ENCODE results near the gene PRKCE.

The PRKCE gene

DNA sequence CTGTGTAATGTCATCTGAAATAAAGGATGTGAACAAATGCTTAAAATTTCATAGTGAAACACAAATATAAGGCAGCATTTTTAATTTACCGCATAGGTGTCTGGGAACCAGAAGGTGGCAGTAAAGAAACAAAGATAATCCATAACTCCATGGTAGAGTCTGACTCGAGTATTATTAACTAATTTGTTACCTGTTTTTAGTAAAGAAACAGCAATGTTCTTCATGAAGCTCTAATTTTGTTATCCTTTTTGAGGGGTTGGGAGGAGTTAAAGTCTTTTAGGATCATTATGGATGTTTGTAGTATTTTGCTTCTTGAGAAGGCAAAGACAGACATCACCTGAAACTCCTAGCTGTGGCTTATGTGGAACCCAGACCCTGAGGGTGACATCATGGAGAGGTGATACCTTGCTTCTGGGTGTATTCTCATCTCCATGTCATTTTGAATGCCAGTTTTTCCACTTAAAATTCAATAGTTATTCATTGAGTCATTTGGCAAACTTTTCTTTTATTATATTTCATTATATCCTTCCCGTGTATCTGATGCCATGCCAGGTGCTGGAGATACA is 359.5 kb downstream of the PRKCE start:
- no peak for DNase-seq (ENCODE audit: low read depth in 2 of 2)

DNA sequence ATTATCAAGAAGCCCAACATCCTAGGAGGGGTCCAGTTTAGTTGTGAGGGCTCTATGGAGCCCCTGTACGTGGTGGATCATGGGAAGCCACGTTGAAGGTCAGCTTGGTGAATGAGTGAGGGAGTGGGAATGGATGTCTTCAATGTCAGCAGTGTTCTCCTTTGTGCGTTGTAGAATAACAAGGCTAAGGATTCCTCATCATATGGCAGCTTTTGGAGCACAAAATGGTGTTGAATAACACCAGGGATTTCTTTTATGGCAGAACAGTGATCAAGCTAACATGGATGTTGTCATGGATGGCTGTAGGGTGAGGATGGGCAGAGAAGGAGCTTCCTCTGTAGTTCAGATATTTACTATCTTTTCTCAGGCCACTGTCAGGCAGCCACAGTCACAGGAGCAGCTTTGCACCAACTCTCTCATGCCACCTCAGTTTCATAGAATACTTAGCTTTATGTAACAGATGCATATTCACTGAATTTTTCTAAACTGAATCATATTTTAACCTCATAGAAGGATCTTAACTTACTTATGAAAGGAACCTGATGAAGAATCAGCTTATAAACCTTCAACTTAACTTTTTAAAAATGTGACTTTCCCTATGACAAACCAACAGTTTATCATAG is 361.3 kb downstream of the PRKCE start:
- no peak for DNase-seq (ENCODE audit: low read depth in 2 of 2)

DNA sequence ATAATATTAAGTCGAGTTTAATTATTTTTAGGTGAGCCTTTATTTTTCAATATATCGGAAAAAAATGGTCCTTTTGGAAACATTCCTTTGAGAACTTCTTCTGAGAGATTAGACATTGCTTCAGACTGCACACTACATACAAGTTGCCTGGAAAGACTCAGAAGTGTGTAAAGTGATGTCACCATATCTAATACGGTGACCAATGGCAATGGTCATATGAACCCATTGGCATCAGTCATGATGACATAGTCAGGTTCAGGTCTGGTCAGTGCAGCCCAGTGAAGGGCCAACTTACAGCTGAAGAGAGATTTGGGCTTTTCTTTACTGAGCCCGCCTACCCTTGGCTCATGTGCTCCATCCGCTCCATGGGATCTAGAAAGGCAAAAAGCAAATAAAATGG is 362.3 kb downstream of the PRKCE start:
- DNase-seq (ENCODE audit: low read depth in 2 of 2) = no peak

DNA sequence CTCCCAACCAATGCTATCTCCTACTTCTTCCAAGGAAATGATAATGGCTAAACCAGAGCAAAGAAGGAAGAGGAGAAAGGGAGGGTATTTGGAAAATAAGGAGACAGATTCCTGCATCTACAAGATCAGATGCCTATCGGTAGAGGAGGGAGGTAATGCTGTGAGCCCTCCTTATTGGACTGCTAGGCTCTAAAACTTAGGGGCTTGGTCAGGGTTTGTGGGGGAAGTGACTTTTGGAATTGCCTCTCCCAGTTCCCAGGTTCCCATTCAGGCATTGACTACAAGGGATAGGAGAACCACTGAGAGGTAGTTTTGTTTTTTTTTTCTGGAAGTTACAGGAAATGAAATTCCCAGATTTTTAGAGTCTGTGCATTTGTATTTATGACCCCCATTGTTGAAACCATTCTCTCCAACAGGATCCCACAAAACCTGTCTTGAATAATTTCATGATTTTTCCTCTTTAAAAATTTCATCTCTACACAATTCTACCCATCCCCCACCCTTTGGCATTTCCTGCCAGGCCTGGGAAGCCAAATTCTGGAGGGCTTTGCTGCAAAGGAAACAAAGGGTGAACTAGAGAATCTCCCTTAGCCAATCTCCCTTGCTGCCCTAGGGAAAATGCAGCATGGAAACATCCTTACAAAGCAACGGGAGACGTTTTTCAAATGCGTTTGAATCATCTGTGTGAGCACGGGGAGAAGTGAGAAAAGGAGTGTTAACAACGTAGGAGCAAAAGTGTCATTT is 363.6 kb downstream of the PRKCE start:
- DNase-seq (ENCODE audit: low read depth in 2 of 2) = no peak

DNA sequence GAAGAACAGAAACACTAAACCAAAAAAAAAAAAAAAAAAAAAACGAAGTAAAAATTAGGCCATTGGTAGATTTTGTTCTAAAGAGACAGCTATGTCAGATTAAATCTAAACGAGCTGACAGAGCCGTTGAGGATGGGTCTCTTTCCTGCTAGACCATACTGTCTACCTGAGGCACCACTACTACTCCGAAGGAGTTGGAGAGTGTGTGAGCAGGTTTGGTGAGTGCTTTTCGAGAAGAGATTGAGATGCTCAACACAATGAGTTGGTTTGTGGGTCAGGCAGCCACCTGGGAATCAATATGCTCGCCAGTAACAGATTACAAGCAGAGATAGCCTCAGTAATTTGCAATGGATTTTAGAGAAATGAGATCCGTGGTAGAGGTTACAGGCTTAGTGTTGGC is 364.2 kb downstream of the PRKCE start:
- no peak for DNase-seq (ENCODE audit: low read depth in 2 of 2)

DNA sequence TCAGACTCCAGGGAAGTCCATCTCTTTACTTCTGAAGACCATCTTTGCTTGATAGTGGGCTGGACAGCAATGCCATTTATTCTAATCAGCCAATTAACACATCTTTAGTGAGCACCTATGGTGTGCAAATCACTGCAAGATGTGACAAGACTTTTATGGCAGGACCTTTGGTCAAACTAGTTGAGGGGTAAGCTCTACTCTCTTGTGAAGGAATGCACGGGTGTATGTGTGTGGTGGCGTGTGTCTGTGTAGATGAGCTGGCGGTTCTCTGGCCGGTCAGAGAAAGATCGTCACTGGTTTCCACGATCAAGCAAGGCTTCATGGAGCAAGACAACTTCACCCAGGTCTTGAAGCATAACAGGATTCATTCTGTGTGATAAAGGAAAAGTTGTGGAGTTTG is 364.6 kb downstream of the PRKCE start:
- no peak for DNase-seq (ENCODE audit: low read depth in 2 of 2)

DNA sequence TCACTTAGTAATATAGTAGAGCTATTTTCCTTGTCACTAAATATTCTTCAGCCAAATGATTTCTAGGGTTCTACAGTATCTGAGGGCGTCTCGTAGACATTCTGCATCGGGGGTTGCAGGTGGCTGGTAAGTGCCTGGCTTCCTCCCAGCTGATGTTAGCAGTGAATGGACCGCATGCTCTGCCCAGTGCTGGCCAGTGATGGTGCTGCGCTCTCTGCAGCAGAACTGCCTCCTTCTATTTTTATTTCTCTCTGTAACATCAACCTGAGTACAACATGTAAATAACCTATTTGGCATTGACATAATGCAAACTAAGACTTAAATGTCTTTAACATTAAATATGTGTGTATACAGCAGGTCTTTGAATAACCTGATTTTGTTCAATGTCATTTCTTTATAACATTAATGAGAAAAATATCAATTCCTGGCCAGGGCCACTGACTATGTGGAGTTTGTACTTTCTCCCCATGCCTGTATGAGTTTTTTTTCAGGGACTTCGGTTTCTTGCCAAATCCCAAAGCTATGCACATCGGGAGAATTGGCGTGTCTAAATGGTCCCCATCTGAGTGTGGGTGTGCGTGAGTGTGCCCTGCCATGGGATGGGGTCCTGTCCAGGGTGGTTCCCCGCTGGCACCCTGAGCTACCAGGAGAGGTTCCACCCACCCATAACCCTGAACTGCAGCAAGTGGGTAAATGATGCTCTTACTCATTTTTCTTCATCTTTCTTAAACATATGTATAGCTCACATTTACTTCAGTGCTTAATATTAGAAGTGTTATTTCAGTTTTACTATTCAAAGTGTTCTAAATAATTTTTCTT is 367.5 kb downstream of the PRKCE start:
- no peak for DNase-seq (ENCODE audit: low read depth in 2 of 2)

DNA sequence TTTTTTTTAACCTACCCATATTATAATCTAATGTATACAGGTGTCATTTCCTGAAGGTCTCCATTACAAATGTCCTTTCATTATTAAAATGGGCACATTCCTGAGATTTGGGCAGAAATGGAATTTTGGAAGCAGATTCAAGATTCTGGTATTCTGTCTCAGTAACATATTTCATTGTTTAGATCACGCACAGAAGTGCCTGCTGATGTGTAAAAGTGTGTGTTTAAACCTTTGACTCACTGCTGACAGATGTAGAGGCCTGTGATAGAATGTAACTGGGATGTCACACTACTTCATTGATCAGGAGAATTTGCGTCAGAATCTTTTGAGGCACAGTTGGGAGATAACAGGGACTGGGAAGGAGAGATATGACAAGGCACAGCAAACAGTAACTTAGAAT is 368.9 kb downstream of the PRKCE start:
- DNase-seq (ENCODE audit: low read depth in 2 of 2) = no peak

DNA sequence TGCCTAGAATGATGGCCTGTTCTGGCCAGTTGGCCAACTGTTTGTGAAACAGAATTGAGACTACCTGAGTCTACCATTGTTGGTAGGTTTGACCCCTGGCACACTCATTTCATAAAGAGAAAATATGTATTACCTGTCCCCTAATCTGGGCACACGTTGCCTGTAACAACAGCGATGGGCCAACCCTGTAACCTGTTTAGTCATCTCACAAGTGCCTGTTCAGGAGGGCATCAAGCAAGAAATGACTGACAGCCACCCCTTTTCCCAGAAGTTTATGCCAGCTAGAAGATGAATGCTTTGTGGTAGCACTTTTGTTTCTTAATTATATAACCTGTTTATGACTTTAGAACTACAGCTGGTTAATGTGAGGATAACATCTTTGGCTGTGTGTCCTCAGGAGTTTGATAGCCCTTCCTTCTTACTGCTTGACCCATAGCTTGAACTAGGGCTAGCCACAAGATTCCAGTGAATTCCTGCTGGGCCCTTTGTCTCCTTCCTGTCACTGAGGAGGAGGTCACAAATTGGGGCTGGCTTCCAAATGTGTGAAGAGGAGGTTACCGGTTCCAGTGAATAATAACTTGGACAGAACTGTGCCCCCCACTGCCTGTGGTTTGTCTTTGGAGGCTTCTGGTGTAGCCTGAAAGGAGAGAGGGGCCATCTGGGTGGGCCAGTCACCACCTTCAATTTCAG is 371.8 kb downstream of the PRKCE start:
- no peak for DNase-seq (ENCODE audit: low read depth in 2 of 2)

DNA sequence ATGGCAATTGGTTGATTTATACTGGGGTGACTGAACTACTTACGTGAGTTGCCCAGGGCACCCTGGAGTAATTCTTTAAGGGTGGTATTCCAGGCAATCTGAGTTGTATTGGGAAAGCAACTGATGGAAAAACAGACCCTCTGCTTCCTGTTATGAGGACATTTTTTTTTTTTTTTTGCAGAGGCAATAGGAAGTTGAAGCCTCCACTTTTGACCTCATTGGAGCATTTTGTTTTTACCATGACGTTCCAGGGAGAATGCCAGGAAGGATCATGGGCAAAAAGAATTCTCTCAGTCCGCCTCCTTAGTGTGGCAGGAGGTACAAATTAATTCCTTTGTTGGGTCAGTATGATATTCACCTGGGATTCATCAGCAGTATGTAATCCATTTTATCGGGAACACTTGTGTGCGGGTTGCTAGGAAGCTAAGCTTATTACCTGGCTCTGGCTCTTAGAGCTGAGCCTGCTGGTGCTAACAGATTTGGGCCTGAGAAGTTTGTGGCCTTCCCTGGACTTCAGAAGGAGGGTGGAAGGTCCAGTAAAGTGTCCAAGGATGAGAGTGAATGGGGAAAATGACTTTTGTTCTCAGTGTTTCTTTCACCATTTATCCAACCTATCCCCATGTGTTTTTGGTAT is 372.8 kb downstream of the PRKCE start:
- no peak for DNase-seq (ENCODE audit: low read depth in 2 of 2)

DNA sequence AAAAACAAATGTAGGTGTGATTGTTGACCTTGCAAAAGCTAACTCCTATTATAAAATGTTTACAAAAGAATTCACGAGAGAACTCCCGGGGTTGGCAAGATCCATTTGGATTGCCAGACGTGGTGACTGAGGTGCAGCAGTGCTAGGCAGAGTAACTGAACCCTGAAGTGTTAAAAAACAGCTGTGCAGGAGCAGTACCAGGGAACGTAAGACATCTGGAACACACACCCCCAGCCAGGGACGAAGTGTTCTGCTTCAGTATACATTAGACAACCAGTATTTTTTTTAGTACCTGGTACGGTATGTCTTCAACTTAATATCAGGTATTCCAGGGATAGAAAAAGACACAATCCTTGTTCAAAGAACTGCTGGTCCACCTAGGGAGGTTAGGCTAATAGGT is 373.6 kb downstream of the PRKCE start:
- no peak for DNase-seq (ENCODE audit: low read depth in 2 of 2)

DNA sequence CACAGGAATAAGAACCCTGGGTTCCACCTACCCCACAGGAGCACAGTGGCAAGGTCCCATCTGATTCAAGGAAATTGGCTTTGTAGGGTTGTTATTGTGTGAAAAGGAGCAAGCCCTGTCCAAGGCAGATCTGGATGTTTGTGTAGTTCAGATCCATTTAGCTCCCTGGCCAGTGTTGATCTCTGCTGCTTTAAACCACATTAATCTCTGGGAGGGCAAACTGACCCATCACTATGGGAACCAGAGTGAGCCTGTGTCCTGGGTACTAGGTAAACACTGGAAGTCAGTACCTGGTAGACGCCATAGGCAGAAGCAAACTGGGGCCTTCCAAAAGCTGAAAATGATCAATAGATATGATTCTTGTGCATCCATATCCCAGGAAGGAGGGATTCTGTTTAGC is 374.2 kb downstream of the PRKCE start:
- DNase-seq (ENCODE audit: low read depth in 2 of 2) = no peak

DNA sequence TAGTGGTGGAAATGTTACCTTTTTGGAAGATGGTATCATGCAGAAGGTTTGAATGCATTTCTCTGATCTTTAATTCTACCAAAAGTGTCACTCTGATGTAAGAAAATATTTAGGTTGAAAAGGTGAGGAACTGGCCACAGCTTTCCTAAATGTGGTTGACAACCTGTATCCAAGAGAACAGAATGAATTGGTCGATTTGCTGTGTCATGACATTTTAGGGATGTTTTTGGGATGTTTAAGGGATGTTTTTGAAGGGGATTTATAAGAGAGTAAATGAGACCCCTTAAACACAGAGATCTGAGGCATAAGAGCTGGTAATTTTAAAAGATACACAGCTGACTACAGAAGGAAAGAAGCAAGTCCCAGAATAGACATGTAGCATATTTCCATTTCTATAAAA is 375.0 kb downstream of the PRKCE start:
- no peak for DNase-seq (ENCODE audit: low read depth in 2 of 2)

DNA sequence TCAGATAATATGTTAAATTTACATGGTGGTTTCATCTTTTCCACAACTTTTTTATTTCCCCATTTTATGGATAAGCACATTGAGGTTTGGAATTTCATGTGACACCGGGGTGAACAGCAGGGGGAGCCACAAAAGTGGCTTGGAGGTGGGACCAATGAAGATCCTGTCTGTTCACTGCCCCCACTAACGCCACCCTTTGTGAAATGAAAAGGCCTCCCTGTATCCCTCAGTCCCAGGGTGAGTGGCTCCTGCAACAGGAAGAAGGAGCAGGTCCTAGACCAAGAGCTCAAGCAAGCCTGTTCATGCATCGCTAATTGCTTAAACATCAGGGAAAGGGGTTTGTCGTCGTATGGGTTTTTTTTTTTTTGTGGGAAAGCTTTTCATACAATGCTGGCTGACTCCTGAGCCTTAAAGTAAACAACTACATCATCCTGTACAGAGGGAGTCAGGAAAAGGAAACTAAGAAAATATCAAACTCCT is 377.9 kb downstream of the PRKCE start:
- no peak for DNase-seq (ENCODE audit: low read depth in 2 of 2)

DNA sequence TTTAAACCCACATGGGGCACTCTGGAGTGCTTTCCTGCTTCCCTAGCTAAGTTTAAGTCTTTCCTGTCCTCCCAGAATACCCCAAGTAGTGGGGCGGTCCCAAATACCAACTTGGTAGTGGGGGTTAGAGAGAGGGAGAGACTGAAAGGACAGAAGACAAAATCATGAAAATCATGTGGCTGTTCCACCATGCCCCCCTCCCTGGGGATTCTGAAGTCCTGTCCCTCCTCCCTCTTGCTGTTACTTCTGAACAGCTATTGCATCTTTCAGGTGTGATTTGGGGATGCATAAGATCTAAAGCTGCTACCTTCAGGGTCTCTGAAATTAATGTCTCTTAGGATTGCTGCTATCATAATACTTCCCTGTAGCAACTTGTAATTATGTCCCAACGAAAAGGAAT is 378.9 kb downstream of the PRKCE start:
- DNase-seq (ENCODE audit: low read depth in 2 of 2) = no peak

DNA sequence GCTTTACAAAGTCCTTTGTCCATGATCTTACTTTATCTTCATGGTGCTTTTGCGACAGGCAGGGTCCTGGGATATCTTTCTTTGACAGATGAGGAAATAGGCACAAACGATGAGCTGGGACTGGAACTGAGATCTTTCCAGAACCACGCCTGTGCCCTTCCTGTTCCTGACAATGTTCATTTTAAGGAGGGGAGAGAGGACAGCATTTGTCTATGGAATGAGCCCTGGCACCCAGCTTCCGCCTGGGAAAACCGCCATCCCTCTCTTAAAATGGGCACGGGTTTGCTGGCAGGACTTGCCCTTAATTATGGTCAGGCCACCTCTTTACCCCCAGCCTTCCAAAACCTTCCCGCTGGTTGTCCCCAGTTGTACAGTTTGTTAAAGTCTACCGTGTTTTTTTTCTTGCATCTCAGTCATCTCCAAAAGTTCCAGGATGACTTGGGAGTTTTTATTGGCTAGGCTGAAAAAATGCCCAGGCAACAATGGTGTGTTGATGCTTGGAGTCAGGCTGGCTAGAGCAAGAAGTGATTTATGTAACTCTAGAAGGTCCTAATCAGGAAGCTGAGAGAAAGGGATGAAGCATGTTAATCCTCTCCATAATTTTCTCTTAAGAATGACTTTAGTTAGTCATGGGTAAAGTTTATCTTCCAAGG is 380.8 kb downstream of the PRKCE start:
- no peak for DNase-seq (ENCODE audit: low read depth in 2 of 2)

DNA sequence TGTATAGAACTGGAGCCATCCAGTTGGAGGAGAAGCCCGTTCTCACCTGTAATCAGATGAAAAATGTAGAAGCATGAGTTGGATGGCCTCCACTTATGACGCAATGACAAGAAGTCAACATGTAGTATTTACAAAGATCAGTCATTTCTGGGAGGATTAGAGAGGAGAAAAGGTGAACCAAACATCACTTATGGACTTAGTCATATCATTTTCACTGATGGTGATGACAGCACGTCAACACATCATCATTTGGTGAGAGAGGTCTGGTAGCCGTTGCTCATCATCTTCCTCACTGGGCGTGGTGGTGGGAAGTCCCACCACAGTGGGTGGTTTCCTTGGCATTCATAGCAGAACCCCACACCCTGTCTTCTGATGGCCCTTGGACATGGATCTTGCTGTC is 381.5 kb downstream of the PRKCE start:
- DNase-seq (ENCODE audit: low read depth in 2 of 2) = no peak

DNA sequence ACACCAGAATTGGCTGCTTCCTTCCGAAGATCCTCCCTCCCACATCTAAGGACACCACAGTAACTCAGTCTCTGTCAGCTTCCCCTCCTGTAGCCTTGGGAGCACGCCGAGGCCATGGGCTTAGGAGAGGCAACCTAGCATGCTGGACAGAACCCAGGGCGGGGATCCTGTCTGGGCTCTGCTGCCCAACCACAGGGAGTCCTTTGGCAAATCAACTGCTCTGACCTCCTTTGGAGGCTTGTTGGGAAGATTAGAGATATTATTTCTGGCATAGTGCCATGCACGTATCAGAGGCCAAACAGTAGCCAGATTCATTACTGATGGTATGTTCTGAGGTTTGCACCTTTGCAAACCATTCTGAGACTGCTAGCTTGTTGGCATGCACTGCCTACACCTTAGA is 383.1 kb downstream of the PRKCE start:
- no peak for DNase-seq (ENCODE audit: low read depth in 2 of 2)

DNA sequence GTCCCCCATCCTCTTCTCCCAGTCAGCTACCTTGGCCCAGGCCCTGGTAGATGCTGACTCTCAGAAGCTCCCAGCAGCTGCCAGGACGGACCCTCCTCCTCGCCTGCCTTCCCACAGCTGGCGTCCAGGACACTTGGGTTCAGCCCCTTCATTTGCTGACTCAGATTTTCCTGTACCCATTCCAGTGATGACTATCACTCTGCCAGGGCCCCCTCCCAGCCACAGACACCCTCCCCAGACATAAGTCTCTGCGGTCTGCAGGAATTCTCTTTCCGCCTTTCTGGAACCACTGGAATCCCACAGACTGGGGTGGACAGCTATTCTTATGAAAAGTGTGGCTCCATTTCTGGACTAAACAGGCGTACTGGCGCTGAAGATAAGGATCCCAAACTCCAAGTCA is 385.5 kb downstream of the PRKCE start:
- no peak for DNase-seq (ENCODE audit: low read depth in 2 of 2)

DNA sequence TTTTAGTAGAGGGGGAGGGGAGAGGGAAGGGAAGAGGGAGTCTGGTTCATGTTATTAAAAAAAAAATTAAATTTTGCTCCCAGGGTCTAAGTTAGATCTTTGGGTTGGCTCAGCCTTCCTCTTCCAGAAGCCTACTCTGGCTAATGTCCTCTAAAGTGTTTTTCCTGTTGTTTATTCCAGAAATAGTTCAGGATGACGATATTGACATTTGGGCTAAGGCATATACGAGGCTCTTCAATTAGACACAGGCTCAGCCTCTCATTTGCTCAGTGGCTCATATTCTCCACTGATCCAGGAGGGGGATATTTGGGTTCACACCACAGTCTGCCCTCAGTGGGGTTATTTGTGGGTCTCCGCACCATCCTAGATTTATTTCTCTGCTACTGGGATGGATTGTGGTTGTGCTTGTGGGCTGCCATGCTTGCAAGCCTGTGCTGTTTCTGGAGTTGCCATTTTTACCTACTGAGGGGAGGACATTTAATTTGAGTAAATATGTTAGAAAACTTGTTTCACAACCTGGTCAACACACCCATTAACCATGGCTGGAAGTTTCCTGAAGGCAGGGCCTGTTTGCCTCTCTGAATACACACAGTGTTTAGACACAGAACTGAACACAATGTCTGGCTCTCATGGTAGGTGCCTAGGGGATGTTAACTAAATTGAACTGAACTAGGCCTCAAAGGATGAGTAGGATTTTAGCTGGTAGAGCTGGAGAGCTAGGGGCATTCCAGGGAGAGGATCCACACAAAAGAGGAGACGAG is 388.2 kb downstream of the PRKCE start:
- no peak for DNase-seq (ENCODE audit: low read depth in 2 of 2)
